HG03159 (cell line): ENCODE data around the gene HS3ST5.
"Not testable (repeated sequence)": the region's sequence is repeated elsewhere in the genome, so short reads cannot be mapped to it uniquely, and the experiment has no call there.

Source experiments
- ATAC-seq: cut with Tn5 transposase; IDR thresholded peaks from one replicate; pipeline ENCODE4 v1.9.1; 2021; ENCODE audit warnings: mild to moderate bottlenecking, moderate library complexity; ENCODE audit not compliant: unreplicated experiment

The HS3ST5 gene

GRCh38 chr6:114158838-114159694 is 183.8 kb downstream of the HS3ST5 start:
- ATAC-seq = no peak

- no peak for ATAC-seq
These were observed 184.4 kb downstream of the HS3ST5 start for GRCh38 chr6:114158411-114158810.

- ATAC-seq = no peak
These were observed 185.0 kb downstream of the HS3ST5 start for GRCh38 chr6:114157848-114158247.

- no peak for ATAC-seq
These were observed 187.1 kb downstream of the HS3ST5 start for GRCh38 chr6:114155763-114156162.

GRCh38 chr6:114154812-114155211 is 188.0 kb downstream of the HS3ST5 start:
- no peak for ATAC-seq

GRCh38 chr6:114153448-114153847 is 189.4 kb downstream of the HS3ST5 start:
- ATAC-seq = no peak

GRCh38 chr6:114151064-114151690 is 191.6 kb downstream of the HS3ST5 start:
- no peak for ATAC-seq

- not testable (repeated sequence) for ATAC-seq
These were observed 193.6 kb downstream of the HS3ST5 start for GRCh38 chr6:114149182-114149581.

GRCh38 chr6:114144887-114145851 is 197.7 kb downstream of the HS3ST5 start:
- no peak for ATAC-seq

GRCh38 chr6:114142258-114142657 is 200.6 kb downstream of the HS3ST5 start:
- ATAC-seq = no peak

GRCh38 chr6:114140416-114140815 is 202.4 kb downstream of the HS3ST5 start:
- no peak for ATAC-seq

- ATAC-seq = no peak
These were observed 204.1 kb downstream of the HS3ST5 start for GRCh38 chr6:114138577-114139248.

- ATAC-seq = no peak
These were observed 207.4 kb downstream of the HS3ST5 start for GRCh38 chr6:114135363-114135971.

- no peak for ATAC-seq
These were observed 209.0 kb downstream of the HS3ST5 start for GRCh38 chr6:114133816-114134215.

GRCh38 chr6:114131945-114132344 is 210.9 kb downstream of the HS3ST5 start:
- no peak for ATAC-seq

- ATAC-seq = no peak
These were observed 217.2 kb downstream of the HS3ST5 start for GRCh38 chr6:114125576-114125975.

GRCh38 chr6:114121913-114122662 is 220.7 kb downstream of the HS3ST5 start:
- ATAC-seq = no peak

GRCh38 chr6:114119056-114119455 is 223.8 kb downstream of the HS3ST5 start:
- ATAC-seq = no peak

- no peak for ATAC-seq
These were observed 227.2 kb downstream of the HS3ST5 start for GRCh38 chr6:114115652-114116051.
